Suprapubic skin (tissue), 4 donors: ENCODE measurements around the gene MPZL2. TPM values are rescaled to one million over a fixed set of nuclear protein-coding genes. Genes with fewer than 3 reads are reported as not detected.

ENCODE experiments used
- DNase-seq, 2 donors: peaks; one replicate each; pipeline ENCODE4 v3.0.0-alpha.2; 2019; ENCODE audit warnings: low spot score in 2 of 2
- H3K27ac ChIP-seq: fragments of 200-600 bp; sonication (generic); one replicate; pipeline ENCODE4 v1.5.1; 2019
- H3K27me3 ChIP-seq: fragments of 200-600 bp; sonication (generic); one replicate; pipeline ENCODE4 v1.5.1; 2019
- H3K36me3 ChIP-seq: fragments of 200-600 bp; sonication (generic); one replicate; pipeline ENCODE4 v1.5.1; 2019
- H3K4me1 ChIP-seq: fragments of 200-600 bp; sonication (generic); one replicate; pipeline ENCODE4 v1.5.1; 2019
- H3K4me3 ChIP-seq: fragments of 200-600 bp; sonication (generic); one replicate; pipeline ENCODE4 v1.5.1; 2019; ENCODE audit warnings: mild to moderate bottlenecking
- H3K9me3 ChIP-seq: fragments of 200-600 bp; sonication (generic); one replicate; pipeline ENCODE4 v1.5.1; 2019
- EP300 ChIP-seq: sonication (generic); formaldehyde crosslinking; IDR thresholded peaks from one replicate; pipeline ENCODE4 v1.6.1; 2017; ENCODE audit warnings: antibody characterized with exemption
- POLR2A ChIP-seq, 2 donors: fragments of 450-650 bp; IDR thresholded peaks; one replicate each; pipeline ENCODE4 v1.6.1; 2017; ENCODE audit warnings: antibody characterized with exemption in 2 of 2, mild to moderate bottlenecking in 2 of 2, moderate library complexity in 2 of 2
- POLR2AphosphoS5 ChIP-seq, 3 donors: sonication (generic); formaldehyde crosslinking; IDR thresholded peaks; one replicate each; pipeline ENCODE4 v1.6.1; 2017; ENCODE audit warnings: antibody characterized with exemption in 3 of 3
- WGBS: methylation state at CpG from one replicate; pipeline ENCODE4 v1.1.5; 2018; 5-methylcytosine and 5-hydroxymethylcytosine counted together
- total RNA-seq, 4 donors: library from RNA; depleted of rRNA; stranded (reverse); fragments of >200 nt; gene quantifications; one replicate each; pipeline ENCODE4 v1.1.0, GENCODE V29; 2016
- TF ChIP-seq, protein P1 (sequence below), 2 donors: fragments of 200-600 bp in 1 of 2; fragments of 450-650 bp in 1 of 2; sonication (generic) in 1 of 2; IDR thresholded peaks; one replicate each; pipeline ENCODE4 v1.5.1; 2016 to 2019; ENCODE audit warnings: antibody characterized with exemption in 2 of 2, mild to moderate bottlenecking in 1 of 2, moderate library complexity in 1 of 2

The MPZL2 gene
- total RNA-seq, 4 donors from 2014 or later: 54.5 to 111 (median 56.7) TPM

DNA sequence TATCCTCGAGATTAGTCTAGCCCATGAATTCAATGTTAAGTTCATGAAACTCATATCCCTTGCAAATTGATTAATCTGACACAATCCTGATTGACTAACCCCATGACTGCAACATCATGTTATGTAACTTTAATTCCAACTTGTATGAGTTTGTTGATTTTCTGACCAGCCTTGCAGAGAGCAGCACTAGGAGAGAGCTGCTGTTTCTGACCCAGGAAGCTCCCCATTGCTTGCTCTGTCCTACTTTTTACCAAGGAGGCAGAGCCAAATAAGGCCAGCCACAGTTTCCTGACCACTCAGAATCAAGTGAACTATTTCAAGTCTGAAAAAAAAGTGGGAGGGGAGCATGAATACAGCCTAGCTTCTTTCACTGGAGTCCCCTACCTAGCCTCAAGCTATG is 25.2 kb downstream of the MPZL2 start:
- no peak overlapping the region for H3K27ac ChIP-seq

DNA sequence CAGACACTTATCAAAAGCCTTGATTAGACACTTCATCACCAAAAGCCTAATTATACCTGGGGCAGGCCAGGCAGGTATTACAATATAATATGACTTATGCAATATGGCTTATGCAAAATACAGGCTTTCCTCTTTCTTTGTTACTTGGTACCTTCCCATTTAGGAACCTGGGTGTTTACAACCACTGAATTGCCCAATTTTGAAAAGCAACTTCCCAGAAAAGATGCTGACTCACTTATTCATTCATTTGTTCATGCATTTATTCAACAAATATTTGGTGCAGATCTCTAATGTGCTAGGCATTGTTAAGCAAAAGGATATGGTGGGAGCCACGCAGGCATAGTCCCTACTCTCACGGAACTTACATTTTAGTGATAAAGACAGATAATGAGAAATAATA is 25.7 kb downstream of the MPZL2 start:
- no peak overlapping the region for H3K27ac ChIP-seq
- 91% methylated on average over 2 of the region's 2 CpGs for WGBS

More for the DNA sequence above, 25.2 kb downstream of the MPZL2 start:
- WGBS: 75% methylated on average over 1 of the region's 1 CpG
- DNase-seq: no peak
- H3K36me3 ChIP-seq: no peaks in the 10 kb centered on the region
- peaks cover 43% of the 10 kb centered on the region for H3K4me1 ChIP-seq
- no peak for TF ChIP-seq POLR2A (IDR thresholded peaks at IDR 0.05)
- TF ChIP-seq POLR2AphosphoS5 (IDR thresholded peaks at IDR 0.05): no peak
- TF ChIP-seq, protein P1, sequence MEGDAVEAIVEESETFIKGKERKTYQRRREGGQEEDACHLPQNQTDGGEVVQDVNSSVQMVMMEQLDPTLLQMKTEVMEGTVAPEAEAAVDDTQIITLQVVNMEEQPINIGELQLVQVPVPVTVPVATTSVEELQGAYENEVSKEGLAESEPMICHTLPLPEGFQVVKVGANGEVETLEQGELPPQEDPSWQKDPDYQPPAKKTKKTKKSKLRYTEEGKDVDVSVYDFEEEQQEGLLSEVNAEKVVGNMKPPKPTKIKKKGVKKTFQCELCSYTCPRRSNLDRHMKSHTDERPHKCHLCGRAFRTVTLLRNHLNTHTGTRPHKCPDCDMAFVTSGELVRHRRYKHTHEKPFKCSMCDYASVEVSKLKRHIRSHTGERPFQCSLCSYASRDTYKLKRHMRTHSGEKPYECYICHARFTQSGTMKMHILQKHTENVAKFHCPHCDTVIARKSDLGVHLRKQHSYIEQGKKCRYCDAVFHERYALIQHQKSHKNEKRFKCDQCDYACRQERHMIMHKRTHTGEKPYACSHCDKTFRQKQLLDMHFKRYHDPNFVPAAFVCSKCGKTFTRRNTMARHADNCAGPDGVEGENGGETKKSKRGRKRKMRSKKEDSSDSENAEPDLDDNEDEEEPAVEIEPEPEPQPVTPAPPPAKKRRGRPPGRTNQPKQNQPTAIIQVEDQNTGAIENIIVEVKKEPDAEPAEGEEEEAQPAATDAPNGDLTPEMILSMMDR (IDR thresholded peaks at IDR 0.05): no peak
- TF ChIP-seq EP300: no peak
- H3K9me3 ChIP-seq: no peaks in the 10 kb centered on the region
- H3K4me3 ChIP-seq: no peak overlapping the region
- H3K27me3 ChIP-seq: no peaks in the 10 kb centered on the region

DNA sequence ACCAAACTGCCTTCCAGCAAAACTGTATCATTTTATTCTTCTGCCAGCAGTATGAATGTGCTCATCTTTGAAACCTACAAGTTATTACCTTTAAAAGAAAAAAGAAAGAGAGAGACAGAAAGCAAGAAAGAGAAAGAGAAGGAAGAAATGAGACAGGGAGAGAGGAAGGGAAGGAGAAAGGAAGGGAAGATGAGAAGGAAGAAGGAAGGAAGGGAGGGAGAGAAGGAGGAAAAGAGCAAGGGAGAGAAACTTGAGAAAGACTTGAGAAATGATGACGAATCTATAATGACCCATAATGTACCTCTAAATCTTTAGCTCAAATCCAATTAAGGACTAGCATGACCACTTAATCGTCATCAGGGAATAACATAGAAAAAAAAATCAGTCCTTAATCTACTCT is 27.9 kb downstream of the MPZL2 start:
- no peak overlapping the region for H3K27ac ChIP-seq
- 64% methylated on average over 2 of the region's 2 CpGs for WGBS
- peaks cover 30% of the 10 kb centered on the region for H3K4me1 ChIP-seq
- DNase-seq: no peak
- H3K9me3 ChIP-seq: no peaks in the 10 kb centered on the region
- H3K27me3 ChIP-seq: peaks cover 4% of the 10 kb centered on the region
- H3K36me3 ChIP-seq: peaks cover 7% of the 10 kb centered on the region
- TF ChIP-seq, protein P1 (IDR thresholded peaks at IDR 0.05): no peak
- no peak for TF ChIP-seq POLR2AphosphoS5 (IDR thresholded peaks at IDR 0.05)
- no peak for TF ChIP-seq POLR2A (IDR thresholded peaks at IDR 0.05)
- no peak for TF ChIP-seq EP300
- H3K4me3 ChIP-seq: no peak overlapping the region

More for the DNA sequence above, 25.7 kb downstream of the MPZL2 start:
- Histone ChIP-seq H3K4me1 (peaks cover 43% of the 10 kb centered on the region), H3K9me3 (no peaks in the 10 kb centered on the region), H3K27me3 (no peaks in the 10 kb centered on the region), H3K4me3 (no peak overlapping the region), H3K36me3 (no peaks in the 10 kb centered on the region)
- no peak for DNase-seq
- TF ChIP-seq, protein P1 (IDR thresholded peaks at IDR 0.05): no peak
- TF ChIP-seq EP300 (no peak), POLR2A (IDR thresholded peaks at IDR 0.05) (no peak), POLR2AphosphoS5 (IDR thresholded peaks at IDR 0.05) (no peak)

DNA sequence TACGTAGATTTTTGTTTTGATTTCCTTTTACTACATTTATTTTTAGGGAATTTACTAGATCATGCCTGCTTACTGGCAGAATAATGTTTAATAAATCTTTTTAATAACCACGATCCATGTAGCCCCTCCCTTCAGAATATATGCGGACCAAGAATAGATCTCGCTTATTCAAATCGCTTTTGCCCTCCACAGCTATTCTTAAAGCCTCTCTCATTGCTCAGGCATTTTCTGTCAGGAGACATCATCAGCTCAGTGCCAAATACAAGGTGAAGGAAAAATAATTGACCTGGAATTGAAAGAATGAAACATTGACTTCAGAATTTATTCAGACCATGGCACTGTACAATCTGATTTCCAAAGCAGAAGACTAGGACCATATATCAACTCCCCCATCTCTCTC is 29.3 kb downstream of the MPZL2 start:
- H3K36me3 ChIP-seq: peaks cover 7% of the 10 kb centered on the region
- peaks cover 4% of the 10 kb centered on the region for H3K27me3 ChIP-seq
- no peak for DNase-seq
- no peaks in the 10 kb centered on the region for H3K9me3 ChIP-seq
- peaks cover 17% of the 10 kb centered on the region for H3K4me1 ChIP-seq
- H3K27ac ChIP-seq: no peak overlapping the region
- TF ChIP-seq POLR2A (IDR thresholded peaks at IDR 0.05) (no peak), POLR2AphosphoS5 (IDR thresholded peaks at IDR 0.05) (no peak), EP300 (no peak)
- TF ChIP-seq, protein P1 (IDR thresholded peaks at IDR 0.05): no peak
- WGBS: 85% methylated on average over 5 of the region's 5 CpGs
- H3K4me3 ChIP-seq: no peak overlapping the region

DNA sequence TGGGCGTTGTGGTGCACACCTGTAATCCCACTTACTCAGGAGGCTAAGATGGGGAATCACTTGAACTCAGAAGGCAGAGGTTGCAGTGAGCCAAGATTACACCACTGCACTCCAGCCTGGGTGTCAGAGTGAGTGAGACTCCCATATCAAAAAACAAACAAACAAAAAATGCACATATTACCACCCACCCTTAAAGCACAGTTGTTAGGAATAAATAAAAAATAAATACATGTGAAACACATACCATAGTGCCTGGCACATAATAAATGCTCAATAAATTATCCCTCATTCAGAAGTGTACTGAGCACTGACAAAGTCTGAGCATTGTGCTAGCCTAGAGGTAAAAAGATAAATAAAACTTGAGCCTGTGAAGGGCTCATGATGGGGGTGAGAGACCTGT is 30.2 kb downstream of the MPZL2 start:
- WGBS: 100% methylated on average over 1 of the region's 1 CpG
- TF ChIP-seq POLR2AphosphoS5 (IDR thresholded peaks at IDR 0.05): no peak
- TF ChIP-seq, protein P1 (IDR thresholded peaks at IDR 0.05): no peak
- no peak for TF ChIP-seq POLR2A (IDR thresholded peaks at IDR 0.05)
- no peak for TF ChIP-seq EP300
- peak overlapping the region; percentile 24 for H3K27ac ChIP-seq

More for the DNA sequence above, 30.2 kb downstream of the MPZL2 start:
- peaks cover 4% of the 10 kb centered on the region for H3K27me3 ChIP-seq
- DNase-seq: no peak
- peaks cover 9% of the 10 kb centered on the region for H3K4me1 ChIP-seq
- H3K9me3 ChIP-seq: no peaks in the 10 kb centered on the region
- no peak overlapping the region for H3K4me3 ChIP-seq
- peaks cover 7% of the 10 kb centered on the region for H3K36me3 ChIP-seq
